NCI-H146 (cell line): ENCODE data around the gene VCY.
"Not testable (repeated sequence)": the region's sequence is repeated elsewhere in the genome, so short reads cannot be mapped to it uniquely, and the experiment has no call there.

Source experiments
- DNase-seq: peaks from one replicate; lab custom pipeline; 2025; lab: John Stamatoyannopoulos, UW

Gene VCY

DNA sequence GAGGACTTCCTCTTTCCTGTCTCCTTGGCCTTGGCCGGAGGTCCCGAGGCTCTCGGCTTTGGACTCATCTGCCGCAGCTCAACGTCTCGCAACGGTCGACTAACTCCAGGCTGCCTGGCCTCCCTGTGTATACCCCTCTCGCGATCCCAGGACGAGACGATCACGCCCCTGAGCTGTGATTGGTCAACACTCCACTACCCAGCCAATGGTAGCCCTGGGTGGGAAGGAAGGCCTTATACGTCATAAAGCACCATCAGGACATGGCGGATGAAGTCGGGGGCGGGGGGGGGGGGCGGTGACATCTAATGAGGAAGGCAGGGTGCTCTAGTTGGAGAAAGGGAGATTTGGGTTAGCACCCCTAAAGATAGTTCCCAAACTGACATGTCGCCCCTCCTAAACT is at the start of gene VCY:
Gene VCY (minus strand): TSS at position 101 of the 400 bp plus-strand sequence. CDS start 33 bp downstream, at position 68.
- DNase-seq: not testable (repeated sequence)

DNA sequence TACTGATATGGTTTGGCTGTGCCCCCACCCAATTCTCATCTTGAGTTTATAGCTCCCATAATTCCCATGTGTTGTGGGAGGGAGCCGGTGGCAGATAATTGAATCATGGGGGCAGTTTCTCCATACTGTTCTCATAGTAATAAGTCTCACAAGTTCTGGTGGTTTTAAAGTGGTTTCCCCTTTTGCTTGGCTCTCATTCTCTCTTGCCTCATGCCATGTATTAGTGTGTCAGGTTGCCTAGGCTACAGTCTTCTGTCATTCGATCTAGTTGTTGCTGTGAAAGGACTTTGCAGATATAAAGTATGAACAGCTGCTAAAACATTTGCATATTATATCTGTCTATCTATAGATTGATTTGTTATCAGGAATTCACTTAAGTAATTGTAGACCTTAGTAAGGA is 44.1 kb upstream of the VCY start:
- DNase-seq: not testable (repeated sequence)

- DNase-seq: not testable (repeated sequence)
These were observed 25.6 kb upstream of the VCY start for GRCh38 chrY:14011916-14012315.

GRCh38 chrY:13942406-13942805 is 43.9 kb downstream of the VCY start:
- not testable (repeated sequence) for DNase-seq
